ENCODE measurements around the gene CCDC183.

DNA sequence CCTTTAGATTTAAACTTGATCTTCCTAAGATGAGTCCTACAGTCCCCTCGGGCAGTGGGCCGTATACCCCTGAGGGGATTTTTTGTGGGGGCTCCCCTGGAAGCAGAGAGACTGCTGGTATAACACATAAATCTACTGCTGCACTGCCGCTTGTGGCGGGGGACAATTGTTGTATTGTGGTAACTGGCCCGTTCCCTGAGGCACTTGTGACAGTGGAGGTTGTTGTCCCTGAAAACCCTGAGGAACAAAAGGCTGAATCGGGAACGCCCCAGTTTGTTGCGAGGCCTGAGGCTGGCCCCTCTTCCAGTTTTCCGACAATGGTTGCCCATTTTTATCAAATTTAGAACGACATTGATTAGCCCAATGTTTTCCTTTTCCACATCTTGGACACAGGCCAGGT, 9.7 kb upstream of the CCDC183 start:
- TF ChIP-seq, protein P1, sequence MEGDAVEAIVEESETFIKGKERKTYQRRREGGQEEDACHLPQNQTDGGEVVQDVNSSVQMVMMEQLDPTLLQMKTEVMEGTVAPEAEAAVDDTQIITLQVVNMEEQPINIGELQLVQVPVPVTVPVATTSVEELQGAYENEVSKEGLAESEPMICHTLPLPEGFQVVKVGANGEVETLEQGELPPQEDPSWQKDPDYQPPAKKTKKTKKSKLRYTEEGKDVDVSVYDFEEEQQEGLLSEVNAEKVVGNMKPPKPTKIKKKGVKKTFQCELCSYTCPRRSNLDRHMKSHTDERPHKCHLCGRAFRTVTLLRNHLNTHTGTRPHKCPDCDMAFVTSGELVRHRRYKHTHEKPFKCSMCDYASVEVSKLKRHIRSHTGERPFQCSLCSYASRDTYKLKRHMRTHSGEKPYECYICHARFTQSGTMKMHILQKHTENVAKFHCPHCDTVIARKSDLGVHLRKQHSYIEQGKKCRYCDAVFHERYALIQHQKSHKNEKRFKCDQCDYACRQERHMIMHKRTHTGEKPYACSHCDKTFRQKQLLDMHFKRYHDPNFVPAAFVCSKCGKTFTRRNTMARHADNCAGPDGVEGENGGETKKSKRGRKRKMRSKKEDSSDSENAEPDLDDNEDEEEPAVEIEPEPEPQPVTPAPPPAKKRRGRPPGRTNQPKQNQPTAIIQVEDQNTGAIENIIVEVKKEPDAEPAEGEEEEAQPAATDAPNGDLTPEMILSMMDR (IDR thresholded peaks at IDR 0.05 in 2 of 3, conservative IDR thresholded peaks at IDR 0.05 in 1 of 3; ENCODE audit: control insufficient read depth in 2 of 3, extremely low read depth in 1 of 3, insufficient read depth in 1 of 3, low read depth in 3 of 3, low read length in 3 of 3) = no peak
- no peak for TF ChIP-seq CEBPB (IDR thresholded peaks at IDR 0.05; ENCODE audit: borderline replicate concordance in 1 of 2, low read depth in 2 of 2, low read length in 2 of 2)
- no peak for TF ChIP-seq SIN3A (IDR thresholded peaks at IDR 0.05; ENCODE audit: low read depth, low read length)
- TF ChIP-seq LARP7 (IDR thresholded peaks at IDR 0.05) = no peak
- no peak for TF ChIP-seq MXI1 (IDR thresholded peaks at IDR 0.05; ENCODE audit: low read depth, low read length)
